HG03159 (cell line): ENCODE results near the gene SMAD9.
A peak's percentile ranks its signal among the peaks of the same experiment; 100 is the strongest.

ENCODE experiments used
- ATAC-seq: cut with Tn5 transposase; IDR thresholded peaks from one replicate; pipeline ENCODE4 v1.9.1; 2021; ENCODE audit warnings: mild to moderate bottlenecking, moderate library complexity; ENCODE audit not compliant: unreplicated experiment

Gene SMAD9

DNA sequence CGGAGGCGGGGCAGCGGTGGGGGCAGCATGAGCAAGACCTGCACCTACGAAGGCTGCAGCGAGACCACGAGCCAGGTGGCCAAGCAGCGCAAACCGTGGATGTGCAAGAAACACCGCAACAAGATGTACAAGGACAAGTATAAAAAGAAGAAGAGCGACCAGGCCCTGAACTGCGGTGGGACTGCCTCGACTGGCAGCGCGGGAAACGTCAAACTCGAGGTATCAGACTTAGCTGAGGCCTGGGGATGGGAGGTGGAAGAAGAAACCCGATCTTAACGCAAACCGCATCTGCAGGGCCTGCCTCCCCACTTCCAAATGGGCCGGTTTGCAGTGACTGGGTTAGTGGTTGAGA lies 100.3 kb downstream of the SMAD9 start:
- peak; percentile 21 for ATAC-seq

DNA sequence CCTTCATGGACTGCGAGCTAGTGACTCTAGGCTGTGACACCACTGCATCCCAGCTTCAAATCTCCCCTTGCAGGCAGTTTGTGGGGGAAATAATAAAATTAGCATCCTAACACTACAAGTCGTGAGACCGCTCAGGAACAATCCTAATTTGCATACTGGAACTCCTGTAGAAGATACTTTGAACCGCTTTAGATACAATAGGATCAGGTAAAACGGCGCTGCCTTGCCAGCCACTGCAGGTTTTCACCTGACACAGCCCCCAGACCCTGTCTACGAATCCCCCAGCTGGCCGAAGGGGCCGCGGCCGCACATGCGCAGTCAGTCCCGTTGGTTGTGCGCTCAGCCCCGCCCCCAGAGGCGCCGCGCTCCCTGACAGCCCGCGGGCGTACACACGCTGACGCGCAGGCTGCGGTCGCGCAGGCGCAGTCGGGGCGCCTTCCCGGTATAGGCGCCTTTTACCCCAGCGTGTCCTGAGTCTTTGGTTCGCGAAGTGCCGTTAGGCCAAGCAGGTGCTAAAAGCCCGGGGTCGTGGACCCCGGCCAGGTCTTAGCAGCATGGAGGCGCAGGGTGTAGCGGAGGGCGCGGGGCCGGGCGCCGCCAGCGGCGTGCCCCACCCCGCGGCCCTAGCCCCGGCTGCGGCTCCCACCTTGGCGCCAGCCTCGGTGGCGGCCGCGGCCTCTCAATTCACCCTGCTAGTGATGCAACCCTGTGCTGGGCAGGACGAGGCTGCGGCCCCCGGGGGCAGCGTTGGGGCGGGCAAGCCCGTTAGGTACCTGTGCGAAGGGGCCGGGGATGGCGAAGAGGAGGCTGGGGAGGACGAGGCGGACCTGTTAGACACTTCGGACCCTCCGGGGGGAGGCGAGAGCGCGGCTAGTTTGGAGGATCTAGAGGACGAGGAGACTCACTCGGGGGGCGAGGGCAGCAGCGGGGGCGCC lies 101.0 kb downstream of the SMAD9 start, which contains the start of gene RFXAP:
Gene RFXAP, plus strand, starts transcription at position 419 of the 935 bp plus-strand sequence. Its CDS starts 136 bp downstream, at position 555.
- ATAC-seq, result peak; percentile 83

DNA sequence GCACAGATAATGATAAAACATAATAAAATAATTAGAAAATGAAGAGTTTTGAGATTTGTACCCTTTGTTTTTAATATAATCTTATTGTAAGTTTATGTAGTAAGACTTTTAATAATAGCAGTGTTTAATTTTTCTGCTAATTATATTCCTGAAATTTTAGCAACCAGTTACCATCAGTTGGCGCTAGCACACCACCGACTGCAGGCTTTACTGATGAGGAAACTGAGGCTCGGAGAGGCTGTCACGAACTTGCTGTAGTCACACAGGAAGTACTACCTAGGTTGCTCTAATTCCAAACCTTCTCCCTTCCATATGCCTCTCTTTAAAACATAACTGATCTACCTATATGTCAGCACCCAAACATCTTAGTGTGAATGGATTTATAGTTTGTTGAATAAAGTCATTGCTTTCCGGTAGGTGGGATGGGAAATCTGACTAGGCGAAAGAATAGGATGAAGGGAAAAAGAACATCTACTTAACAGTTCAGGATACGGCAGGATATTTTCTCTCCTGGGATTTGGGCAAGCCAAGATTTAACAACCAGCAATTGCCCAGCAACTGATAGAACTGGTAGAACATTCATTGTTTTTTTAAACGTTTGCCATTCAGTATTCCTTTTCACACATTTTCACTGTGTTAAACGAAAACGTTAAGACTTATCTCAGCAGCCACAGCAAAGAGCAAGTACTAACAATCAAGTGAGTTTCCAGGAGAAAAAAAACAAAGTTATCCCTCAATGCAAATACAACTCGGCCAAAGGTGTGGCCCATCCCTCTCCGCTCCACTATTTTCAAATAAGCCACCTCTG lies 101.8 kb downstream of the SMAD9 start:
- no peak for ATAC-seq

DNA sequence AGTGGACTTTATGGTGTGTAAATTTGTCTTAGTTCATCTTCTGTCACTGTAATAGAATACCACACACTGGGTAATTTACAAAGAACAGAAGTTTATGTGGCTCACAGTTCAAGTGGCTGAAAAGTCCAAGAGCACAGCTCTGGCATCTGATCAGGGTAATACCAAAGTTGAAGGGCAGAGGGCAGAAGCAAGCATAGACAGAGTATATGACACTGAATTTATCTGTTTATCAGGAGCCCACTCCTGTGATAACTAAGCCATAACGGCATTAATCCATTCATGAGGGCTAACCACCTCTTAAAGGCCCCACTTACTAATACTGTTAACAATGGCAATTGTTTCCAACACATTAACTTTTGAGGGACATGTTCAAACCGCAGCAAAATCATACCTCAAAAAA lies 105.0 kb downstream of the SMAD9 start:
- ATAC-seq, result no peak

DNA sequence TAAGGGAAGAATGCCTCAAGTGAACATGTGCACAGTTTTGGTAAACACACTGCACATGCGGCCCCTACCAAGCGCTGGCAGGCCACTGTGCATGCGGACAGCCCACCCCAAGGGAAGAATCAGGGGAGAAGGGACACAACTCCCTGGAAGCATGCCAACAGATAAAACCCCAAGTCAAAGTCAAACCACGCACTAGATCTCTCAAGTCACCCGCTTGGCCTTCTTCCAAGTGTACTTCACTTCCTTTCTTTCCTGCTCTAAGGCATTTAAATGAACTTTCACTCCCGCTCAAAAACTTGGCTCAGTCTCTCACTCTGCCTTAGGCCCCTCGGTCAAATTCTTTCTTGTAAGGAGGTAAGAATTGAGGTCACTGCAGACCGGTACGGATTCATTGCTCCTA lies 105.6 kb downstream of the SMAD9 start:
- ATAC-seq, result no peak

DNA sequence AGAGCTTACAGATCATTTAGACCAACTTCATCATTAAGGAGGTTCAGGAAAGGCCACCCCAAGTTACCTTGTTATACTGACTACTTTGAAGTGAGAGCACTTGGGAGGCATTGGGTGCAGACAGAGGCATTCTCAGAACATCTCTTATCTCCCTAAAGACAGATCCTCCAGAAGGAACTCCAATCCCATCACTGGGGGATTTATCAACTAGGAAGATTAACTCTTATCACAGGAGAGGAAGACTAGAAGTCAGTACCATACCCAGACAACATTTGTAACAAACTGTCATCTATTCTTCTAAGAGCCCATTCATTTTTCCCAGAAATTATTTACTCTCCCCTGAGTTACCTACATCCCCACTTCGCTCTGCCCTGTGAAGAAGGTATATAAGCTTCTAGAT lies 106.8 kb downstream of the SMAD9 start:
- no peak for ATAC-seq

DNA sequence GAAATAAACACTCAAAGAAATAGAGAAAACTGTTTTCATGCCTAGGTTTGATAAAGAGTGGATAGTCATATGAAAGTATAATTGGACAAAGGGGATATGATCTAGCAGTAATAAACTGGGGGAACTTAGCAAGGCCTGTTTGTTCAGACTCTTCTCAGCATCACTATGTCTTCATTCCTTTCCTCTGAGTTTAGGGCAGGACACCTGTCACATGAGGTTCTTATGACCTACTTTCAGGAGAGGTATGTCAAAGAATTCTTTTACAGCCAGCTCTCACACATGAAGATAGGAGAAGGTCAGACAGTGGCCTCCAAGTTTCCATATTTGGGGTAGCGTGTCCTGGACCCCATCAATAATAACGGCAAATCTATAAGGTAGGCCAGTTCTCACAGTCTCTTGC lies 112.4 kb downstream of the SMAD9 start:
- ATAC-seq, result no peak

DNA sequence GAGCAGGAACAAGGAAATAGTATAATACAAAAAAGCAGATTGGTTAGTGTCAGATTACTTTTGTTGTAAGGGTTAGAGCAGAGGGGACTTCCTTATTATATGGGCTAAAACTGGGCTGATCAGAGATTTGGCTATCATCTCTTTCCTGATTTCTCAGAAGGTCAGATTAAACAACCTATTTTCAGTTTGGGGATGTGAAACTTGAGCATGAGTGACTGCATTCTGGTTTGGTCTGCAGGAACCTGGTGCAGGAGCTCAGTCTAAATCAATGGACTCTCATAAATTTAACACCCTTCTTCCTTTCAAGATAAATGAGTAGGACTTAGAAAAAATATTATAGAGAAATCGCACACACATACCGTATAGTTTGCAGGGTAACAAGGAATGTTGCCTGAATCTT lies 113.9 kb downstream of the SMAD9 start:
- no peak for ATAC-seq

DNA sequence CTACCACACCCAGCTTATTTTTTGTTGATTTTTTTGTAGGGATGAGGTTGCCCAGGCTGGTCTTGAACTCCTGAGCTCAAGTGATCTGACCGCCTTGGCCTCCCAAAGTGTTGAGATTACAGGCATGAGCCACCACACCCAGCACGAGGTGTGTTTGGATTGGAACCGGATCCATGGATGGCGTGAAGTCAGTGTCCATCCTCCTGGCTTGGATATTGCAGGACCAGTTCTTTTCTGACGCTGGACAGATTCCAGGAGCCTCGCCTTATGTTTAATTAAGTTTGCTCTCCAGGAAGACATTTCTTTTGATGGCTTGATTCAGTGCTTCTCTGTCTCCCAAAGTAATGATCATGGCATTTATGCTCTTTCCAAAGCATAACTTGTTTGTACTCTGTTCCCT lies 115.5 kb downstream of the SMAD9 start:
- ATAC-seq, result no peak

DNA sequence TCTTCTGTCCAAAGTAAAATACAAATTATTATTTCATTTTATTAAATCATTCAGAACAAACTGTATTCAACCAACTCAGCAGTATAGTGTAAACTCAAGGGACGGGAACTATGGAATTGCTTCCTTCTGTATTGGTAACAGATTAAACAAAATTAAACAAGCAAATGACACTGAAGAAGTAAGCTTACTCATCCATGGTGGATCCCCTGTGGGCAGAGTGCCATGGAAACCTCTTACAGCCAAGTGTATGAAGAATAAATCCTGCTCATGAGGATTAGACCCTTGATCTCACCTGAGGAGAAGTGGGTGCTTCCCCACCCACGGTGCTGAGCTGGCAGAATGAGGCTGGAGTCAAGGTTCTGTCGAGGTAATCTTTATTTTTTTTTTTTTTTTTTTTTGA lies 119.0 kb downstream of the SMAD9 start:
- ATAC-seq, result no peak

DNA sequence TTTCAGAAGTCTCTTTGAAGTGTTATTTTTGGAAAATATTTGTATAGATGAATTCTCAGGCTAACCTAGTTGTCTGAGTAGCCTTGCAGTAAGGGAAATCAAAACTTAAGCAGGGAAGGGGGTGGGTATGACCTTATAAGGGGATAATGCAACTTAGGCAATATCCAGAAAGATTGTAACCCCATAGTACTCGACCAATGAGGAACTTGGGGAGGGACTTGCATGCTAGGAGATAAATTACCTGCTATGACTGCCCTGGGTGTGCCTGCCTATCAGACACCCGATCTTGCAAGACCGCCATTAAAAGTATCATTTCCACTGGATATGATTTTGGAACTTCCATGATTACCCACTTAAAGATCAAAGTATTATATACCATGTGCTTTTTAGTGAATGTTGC lies 124.0 kb downstream of the SMAD9 start:
- ATAC-seq, result no peak

DNA sequence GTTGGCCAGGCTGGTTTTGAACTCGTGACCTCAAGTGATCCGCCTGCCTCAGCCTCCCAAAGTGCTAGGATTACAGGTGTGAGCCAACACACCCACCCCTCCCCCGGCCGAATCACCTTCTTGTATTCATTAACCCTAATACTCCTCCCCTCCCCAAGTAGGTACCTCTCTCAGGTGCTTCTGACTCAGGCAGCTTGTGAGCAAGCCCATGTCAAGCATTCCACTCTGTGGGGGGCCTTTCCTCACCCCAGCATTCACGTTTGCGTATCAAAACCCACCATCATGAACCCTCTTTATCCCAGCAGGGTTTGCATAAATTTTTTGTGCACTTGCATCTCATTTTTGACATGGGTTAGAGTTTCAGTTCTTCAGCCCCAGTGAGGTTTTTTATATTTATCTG lies 124.6 kb downstream of the SMAD9 start:
- no peak for ATAC-seq
